Aorta (tissue), 5 donors: Measurements from ENCODE around the gene PIK3R1. TPM values are rescaled to one million over a fixed set of nuclear protein-coding genes. Genes with fewer than 3 reads are reported as not detected.

Source experiments
- ATAC-seq: fragments of 200-7000 bp; cut with Tn5 transposase; one replicate; pipeline ENCODE4 v1.9.1; 2022; ENCODE audit warnings: moderate library complexity; ENCODE audit not compliant: low FRiP score
- DNase-seq, 2 donors: peaks; one replicate each; pipeline ENCODE4 v3.0.0-alpha.2; 2020
- H3K27ac ChIP-seq, 2 donors: one replicate each; pipeline ENCODE4 v1.5.1; 2013; ENCODE audit warnings: low read length in 2 of 2, mild to moderate bottlenecking in 2 of 2, moderate library complexity in 2 of 2, control low read depth in 1 of 2, inconsistent platforms in 1 of 2, low read depth in 1 of 2
- H3K27me3 ChIP-seq, 2 donors: one replicate each; pipeline ENCODE4 v1.6.1; 2013; ENCODE audit warnings: control low read depth in 1 of 2, low read length in 1 of 2, mild to moderate bottlenecking in 1 of 2, moderate library complexity in 1 of 2; ENCODE audit not compliant: insufficient read depth in 2 of 2, control insufficient read depth in 1 of 2
- H3K36me3 ChIP-seq, 2 donors: one replicate each; pipeline ENCODE4 v1.6.1; 2013; ENCODE audit warnings: control low read depth in 1 of 2, low read length in 1 of 2, mild to moderate bottlenecking in 1 of 2; ENCODE audit not compliant: insufficient read depth in 2 of 2, control insufficient read depth in 1 of 2
- H3K4me1 ChIP-seq, 2 donors: one replicate each; pipeline ENCODE4 v1.6.1; 2013; ENCODE audit warnings: low read length in 2 of 2, control low read depth in 1 of 2, mild to moderate bottlenecking in 1 of 2, moderate library complexity in 1 of 2; ENCODE audit not compliant: insufficient read depth in 2 of 2, control insufficient read depth in 1 of 2
- H3K4me3 ChIP-seq, 2 donors: one replicate each; pipeline ENCODE4 v1.5.1; 2013; ENCODE audit warnings: low read length in 2 of 2, control low read depth in 1 of 2, mild to moderate bottlenecking in 1 of 2
- H3K9me3 ChIP-seq: one replicate; pipeline ENCODE4 v1.6.1; 2013; ENCODE audit warnings: mild to moderate bottlenecking, low read length; ENCODE audit not compliant: control insufficient read depth
- WGBS, 2 donors: extraction: QIAGEN DNeasy Blood & Tissue Kit; methylation state at CpG; one replicate each; pipeline ENCODE4 v1.1.7; 2013; 5-methylcytosine and 5-hydroxymethylcytosine counted together
- intact Hi-C, 2 donors: fragments of 100-400 bp; cut with DNase I; formaldehyde crosslinking; loops; one replicate each; pipeline versions ENCODE4 v1.14.2 to v1.15.0; 2022
- polyA plus RNA-seq, 2 donors: library from polyadenylated mRNA; stranded (reverse); fragments of 200-250 nt; gene quantifications; one replicate each; pipeline ENCODE4 v1.2.3, GENCODE V29; 2013
- total RNA-seq, 2 donors: library from RNA; stranded (reverse); fragmentation: NEBNext Ultra II Directional; extraction: Animal tissue kit (Norgen Biotek cat#: 25700); gene quantifications; one replicate each; pipeline ENCODE4 v1.2.1, GENCODE V29; 2021
- donor health status: healthy with polysubstance abuse.
- donor health status: Bipolar disorder and iron deficiency.
- donor health status: DM: no; HTN: no; CAD: no.
- donor health status: DM: no; HTN: no; CAD: no.
- donor health status: DM: yes; HTN: yes; CAD: no.

The PIK3R1 gene
- total and polyA plus RNA-seq, 4 donors = 12.3 to 132 (median 43.3) TPM

- H3K4me3 ChIP-seq = peak overlapping the region in 1 of 2 donors; percentile 26
- intact Hi-C loops = no loop called here
Measured at GRCh38 chr5:68239487-68239886, 23.9 kb downstream of the PIK3R1 start.

GRCh38 chr5:68240202-68240601 is 24.6 kb downstream of the PIK3R1 start:
- no peak for ATAC-seq
- Histone ChIP-seq H3K4me3 (no peak overlapping the region), H3K36me3 (no peaks in the 10 kb centered on the region), H3K27me3 (no peaks in the 10 kb centered on the region), H3K4me1 (peaks cover 6 to 8% of the 10 kb centered on the region in 2 donors), H3K9me3 (no peaks in the 10 kb centered on the region), H3K27ac (no peak overlapping the region)
- intact Hi-C loops = no loop called here
- no peak for DNase-seq

More at GRCh38 chr5:68239487-68239886, 23.9 kb downstream of the PIK3R1 start:
- ATAC-seq (peak; percentile 69), DNase-seq (peak; percentile 87 to 90)
- peaks cover 6 to 8% of the 10 kb centered on the region in 2 donors for H3K4me1 ChIP-seq
- H3K27me3 ChIP-seq = no peaks in the 10 kb centered on the region
- no peaks in the 10 kb centered on the region for H3K36me3 ChIP-seq
- H3K27ac ChIP-seq = peak overlapping the region in 1 of 2 donors; percentile 28
- 20 to 22% methylated on average over 7 of the region's 7 CpGs for WGBS, 2 donors
- H3K9me3 ChIP-seq = no peaks in the 10 kb centered on the region

DNA sequence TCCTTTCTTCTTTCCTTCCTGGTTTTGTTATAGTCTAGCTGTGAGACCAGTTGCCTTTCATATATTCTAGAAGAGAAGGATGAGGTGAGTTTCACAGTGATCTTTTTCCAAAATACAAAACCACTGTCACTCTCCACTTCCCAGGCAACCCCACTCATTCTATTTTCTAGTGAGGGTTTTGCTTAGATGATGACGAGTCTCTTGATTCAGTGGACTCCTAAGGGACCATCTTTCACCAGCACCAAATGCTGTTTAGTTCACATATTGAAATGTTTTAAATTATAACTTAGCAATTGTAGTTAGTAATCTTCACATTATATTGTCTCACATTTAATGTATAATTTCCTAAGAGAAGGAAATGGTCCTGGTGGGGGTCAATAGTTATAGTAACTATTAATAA is 25.2 kb downstream of the PIK3R1 start:
- DNase-seq (no peak), ATAC-seq (no peak)
- Histone ChIP-seq H3K4me1 (peaks cover 6 to 8% of the 10 kb centered on the region in 2 donors), H3K9me3 (no peaks in the 10 kb centered on the region), H3K27ac (no peak overlapping the region), H3K4me3 (no peak overlapping the region), H3K27me3 (no peaks in the 10 kb centered on the region), H3K36me3 (no peaks in the 10 kb centered on the region)
- WGBS, 2 donors = 35 to 50% methylated on average over 1 of the region's 1 CpG
- intact Hi-C loops = no loop called here

GRCh38 chr5:68242743-68243142 is 27.2 kb downstream of the PIK3R1 start:
- WGBS, 2 donors = 61 to 62% methylated on average over 5 of the region's 5 CpGs
- no peak for DNase-seq
- no peak overlapping the region for H3K27ac ChIP-seq
- no peaks in the 10 kb centered on the region for H3K27me3 ChIP-seq
- H3K36me3 ChIP-seq = no peaks in the 10 kb centered on the region
- no peak overlapping the region for H3K4me3 ChIP-seq
- no peaks in the 10 kb centered on the region for H3K9me3 ChIP-seq
- intact Hi-C loops = no loop called here
- ATAC-seq = peak; percentile 44
- peaks cover 8% of the 10 kb centered on the region in 2 donors for H3K4me1 ChIP-seq

- intact Hi-C loops = no loop called here
- Histone ChIP-seq H3K9me3 (no peaks in the 10 kb centered on the region), H3K36me3 (no peaks in the 10 kb centered on the region), H3K27ac (peak overlapping the region in 1 of 2 donors; percentile 10), H3K4me3 (no peak overlapping the region), H3K27me3 (no peaks in the 10 kb centered on the region), H3K4me1 (peaks cover 8% of the 10 kb centered on the region in 2 donors)
- WGBS, 2 donors = 86 to 89% methylated on average over 2 of the region's 2 CpGs
- DNase-seq (no peak), ATAC-seq (no peak)
Measured at GRCh38 chr5:68243251-68243650, 27.7 kb downstream of the PIK3R1 start.

- ATAC-seq = no peak
- Histone ChIP-seq H3K9me3 (no peaks in the 10 kb centered on the region), H3K4me1 (peaks cover 8% of the 10 kb centered on the region in 2 donors), H3K36me3 (no peaks in the 10 kb centered on the region), H3K4me3 (no peak overlapping the region), H3K27ac (peak overlapping the region in 1 of 2 donors; percentile 10), H3K27me3 (no peaks in the 10 kb centered on the region)
- intact Hi-C loops = no loop called here
- WGBS, 2 donors = 92 to 93% methylated on average over 2 of the region's 2 CpGs
- DNase-seq = no peak
Measured at GRCh38 chr5:68243681-68244080, 28.1 kb downstream of the PIK3R1 start.

DNA sequence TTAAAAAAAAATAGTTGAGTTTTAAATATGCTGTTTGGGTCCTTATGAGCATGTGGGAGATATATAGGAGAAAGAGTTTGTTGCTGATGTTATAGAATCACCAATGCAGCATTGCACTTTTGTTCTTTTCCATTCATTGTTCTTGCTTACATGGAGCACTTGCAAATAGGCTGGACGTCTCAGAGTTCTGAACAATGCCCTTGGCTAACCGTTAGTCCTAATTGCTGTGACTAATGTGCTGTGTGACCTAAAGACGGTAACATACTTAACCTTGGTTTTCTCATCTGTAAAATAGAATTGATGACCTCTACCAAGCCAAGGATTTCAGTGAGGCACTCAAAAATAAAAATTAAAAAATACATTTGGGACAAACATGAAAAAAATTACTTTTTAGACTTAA is 29.8 kb downstream of the PIK3R1 start:
- Histone ChIP-seq H3K9me3 (no peaks in the 10 kb centered on the region), H3K4me3 (peak overlapping the region in 1 of 2 donors; percentile 10), H3K4me1 (peaks cover 5 to 9% of the 10 kb centered on the region in 2 donors), H3K36me3 (no peaks in the 10 kb centered on the region), H3K27me3 (no peaks in the 10 kb centered on the region), H3K27ac (no peak overlapping the region)
- 41 to 51% methylated on average over 3 of the region's 3 CpGs for WGBS, 2 donors
- ATAC-seq = no peak
- intact Hi-C loops = no loop called here
- no peak for DNase-seq

- peaks cover 7 to 15% of the 10 kb centered on the region in 2 donors for H3K4me1 ChIP-seq
- H3K36me3 ChIP-seq = no peaks in the 10 kb centered on the region
- 90 to 94% methylated on average over 3 of the region's 3 CpGs for WGBS, 2 donors
- no peak for ATAC-seq
- intact Hi-C loops = no loop called here
- no peaks in the 10 kb centered on the region for H3K9me3 ChIP-seq
- no peaks in the 10 kb centered on the region for H3K27me3 ChIP-seq
- no peak overlapping the region for H3K27ac ChIP-seq
- DNase-seq = no peak
- H3K4me3 ChIP-seq = no peak overlapping the region
Measured at GRCh38 chr5:68246802-68247201, 31.2 kb downstream of the PIK3R1 start.

DNA sequence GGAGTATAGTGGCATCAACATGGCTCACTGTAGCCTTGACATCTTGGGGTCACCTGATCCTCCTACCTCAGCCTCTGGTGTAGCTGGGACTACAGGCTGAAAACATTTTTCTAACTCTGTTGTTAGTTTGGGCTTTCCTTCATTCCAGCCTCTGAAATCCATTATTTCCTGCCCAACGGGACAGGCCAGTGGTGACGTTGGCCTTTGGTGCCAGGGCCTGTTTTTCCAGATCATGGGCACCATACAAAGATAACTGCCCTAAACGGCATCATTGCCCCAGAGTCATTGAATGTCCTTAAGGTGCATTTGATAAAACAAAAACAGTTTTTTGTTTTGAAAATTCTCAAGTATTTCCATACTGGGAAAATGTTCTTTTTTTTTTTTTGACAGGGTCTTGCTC is 32.1 kb downstream of the PIK3R1 start:
- no peak for DNase-seq
- H3K27ac ChIP-seq = no peak overlapping the region
- no peak overlapping the region for H3K4me3 ChIP-seq
- H3K27me3 ChIP-seq = no peaks in the 10 kb centered on the region
- no peaks in the 10 kb centered on the region for H3K9me3 ChIP-seq
- whole genome bisulfite sequencing, 2 donors = 79% methylated on average over 3 of the region's 3 CpGs
- intact Hi-C loops = no loop called here
- peaks cover 7 to 15% of the 10 kb centered on the region in 2 donors for H3K4me1 ChIP-seq
- ATAC-seq = no peak
- no peaks in the 10 kb centered on the region for H3K36me3 ChIP-seq
